Superior temporal gyrus (tissue), 1 donor: ENCODE data around the gene SLC6A12.

Source experiments
- DNase-seq: peaks from one replicate; pipeline ENCODE4 v3.0.0-alpha.2; 2016; ENCODE audit errors: extremely low spot score

Gene SLC6A12

DNA sequence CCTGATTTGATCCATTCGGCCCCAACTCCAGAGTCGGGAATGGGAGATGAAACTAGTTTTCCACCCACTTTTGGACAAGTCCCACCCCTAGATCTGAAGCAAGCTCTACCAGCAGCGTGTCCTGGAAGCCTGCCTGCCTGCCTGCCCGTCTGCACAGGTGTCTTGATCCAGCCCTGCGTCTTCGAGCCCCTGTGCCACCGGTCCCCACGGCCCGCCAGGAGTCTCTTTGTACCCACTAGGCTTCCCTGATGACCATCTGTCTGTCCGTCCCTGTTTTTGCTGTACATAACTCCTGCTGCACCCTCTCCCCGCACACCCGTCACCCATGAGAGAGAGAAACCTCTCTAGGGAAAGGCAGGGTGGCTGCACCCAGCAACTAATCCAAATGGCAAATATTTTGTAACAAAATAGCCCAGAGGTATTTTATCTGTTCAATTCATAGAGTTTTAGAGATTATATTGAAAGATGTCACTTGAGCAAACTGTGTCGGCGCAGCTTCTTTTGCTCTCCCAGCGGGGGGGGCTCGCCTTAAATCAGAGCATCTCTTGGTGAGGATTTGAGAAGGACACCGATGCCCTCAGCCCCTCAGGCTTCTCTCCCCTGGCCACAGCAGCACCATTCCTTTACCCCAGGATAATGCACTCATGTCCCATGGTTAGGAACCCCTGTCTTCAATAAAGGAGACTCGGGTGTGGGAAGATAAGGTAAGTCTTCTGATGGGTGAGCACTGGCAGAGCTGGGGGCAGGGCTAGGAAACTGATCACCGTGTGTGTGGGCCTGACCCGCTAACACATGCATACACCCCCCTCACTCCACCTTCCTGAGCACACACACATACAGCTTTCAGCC lies 35.8 kb downstream of the SLC6A12 start:
- DNase-seq, result no peak

DNA sequence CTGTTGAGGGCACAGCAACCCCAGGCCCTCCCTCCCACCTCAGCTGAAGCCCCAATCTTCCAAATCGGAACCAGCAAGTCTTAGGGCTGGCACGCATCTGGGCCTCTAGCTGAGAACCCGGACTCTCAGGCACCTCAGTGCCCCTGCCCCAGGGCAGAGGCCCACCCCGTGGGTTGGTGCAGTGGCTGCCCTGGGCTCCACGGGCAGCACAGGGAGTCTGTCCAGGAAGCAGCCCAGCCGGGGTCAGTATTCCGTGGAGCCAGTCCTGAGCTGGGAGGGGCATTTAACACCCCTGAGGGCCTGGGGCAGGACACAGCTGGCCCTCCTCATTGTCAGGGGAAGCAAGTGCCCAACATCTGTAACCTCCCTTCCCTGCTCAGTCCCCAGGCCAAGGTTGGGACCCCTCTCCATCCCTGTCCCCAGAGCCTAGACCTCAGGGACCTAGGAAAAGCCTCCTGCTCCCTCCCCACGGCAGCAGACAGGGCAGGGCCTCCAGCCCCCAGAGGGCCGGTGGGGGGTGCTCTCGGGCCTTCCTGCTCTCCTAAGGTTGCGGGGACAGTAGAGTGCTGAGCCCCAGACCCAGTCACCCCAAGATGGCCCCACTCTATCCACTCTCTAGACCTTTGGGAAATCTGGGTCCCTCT lies 36.5 kb downstream of the SLC6A12 start:
- DNase-seq, result no peak

DNA sequence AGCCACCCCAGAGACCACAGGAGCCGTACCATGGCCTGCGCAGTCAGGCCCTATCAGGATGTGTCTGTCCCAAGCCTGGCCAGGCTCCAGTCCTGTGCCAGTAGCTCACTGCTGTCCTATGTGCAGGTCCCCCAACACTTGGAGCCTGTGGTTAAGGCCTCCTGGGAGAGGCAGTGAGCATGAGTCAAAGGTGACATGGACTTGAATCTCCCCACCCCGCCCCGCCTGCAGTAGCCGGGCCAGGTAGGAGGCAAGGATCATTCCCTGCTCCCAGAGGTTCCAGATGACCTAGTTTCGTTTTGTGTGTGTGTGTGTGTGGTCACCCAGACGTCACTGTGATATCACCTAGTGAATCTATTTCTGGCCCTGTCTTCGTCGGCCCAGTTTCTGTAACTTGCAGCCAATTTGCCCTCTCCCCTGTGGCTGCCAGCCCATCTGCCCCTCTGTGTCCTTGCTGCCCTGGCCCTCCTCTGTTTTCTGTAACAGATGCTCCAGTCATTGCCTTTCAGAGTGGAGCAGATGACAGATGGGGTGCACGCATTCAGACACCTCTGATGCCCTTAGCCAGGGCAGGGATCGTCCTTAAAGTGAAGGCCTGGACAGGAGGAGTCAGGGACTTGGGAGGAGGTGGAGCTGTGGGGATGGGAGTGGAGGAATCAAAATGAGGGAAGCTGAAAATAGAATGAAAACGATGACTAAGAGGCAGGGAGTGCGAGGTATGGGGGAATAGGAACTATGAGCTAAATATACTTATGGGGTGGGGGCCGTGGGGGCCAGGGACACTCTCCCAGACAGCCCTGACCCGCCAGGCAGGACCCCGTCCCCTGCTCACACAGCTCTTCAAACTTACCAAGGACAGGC lies 37.4 kb downstream of the SLC6A12 start:
- no peak for DNase-seq

DNA sequence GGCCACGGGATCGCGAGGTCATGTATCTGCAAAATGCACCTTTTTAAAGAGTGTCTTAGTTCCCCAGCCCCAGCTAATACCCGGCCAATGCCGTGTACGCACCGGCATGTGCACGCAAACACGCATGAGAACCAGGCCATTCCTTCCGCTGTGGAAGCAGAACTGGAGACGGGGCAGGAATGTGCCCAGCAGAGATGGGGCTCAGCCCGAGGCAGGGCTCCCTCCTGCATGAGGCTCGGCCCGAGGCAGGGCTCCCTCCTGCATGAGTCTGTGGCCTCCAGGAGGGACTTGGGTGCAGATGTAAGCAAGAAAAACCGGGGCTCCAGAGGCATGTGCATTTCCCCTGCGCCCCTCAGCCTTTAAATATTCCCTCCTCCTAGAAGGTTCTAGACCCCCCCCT lies 38.2 kb downstream of the SLC6A12 start:
- DNase-seq, result no peak

DNA sequence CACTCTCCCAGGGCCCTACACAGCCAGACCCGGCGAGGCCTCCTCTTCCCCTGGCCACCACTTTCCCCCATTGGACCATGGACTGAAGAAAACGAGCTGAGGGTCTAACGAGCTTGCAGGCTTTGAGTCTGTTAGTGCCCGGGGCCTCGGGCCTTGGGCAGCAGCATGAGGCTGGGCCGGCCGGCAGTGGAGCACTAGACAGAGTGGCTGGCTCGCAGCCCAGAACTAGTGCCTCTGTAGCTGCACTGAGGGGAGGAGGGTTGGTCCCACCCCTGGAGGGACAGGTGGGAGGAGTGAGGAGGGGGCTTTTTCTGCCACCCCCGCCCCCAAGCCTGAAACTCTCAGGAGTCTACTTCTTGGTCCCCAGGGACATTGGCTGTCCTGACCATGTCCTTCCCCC lies 38.7 kb downstream of the SLC6A12 start:
- no peak for DNase-seq

DNA sequence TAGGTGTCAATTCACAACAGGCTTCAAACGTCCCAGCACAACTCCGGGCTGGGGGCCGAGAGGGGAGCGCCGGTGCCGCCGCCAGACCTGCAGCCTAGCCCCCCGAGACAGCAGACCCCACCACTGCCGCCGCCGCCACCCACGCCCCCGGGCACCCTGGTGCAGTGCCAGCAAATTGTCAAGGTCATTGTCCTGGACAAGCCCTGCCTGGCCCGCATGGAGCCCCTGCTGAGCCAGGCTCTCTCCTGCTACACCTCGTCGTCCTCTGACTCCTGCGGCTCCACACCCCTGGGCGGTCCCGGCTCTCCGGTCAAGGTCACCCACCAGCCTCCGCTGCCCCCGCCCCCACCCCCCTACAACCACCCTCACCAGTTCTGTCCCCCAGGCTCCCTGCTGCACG lies 39.4 kb downstream of the SLC6A12 start:
- no peak for DNase-seq

DNA sequence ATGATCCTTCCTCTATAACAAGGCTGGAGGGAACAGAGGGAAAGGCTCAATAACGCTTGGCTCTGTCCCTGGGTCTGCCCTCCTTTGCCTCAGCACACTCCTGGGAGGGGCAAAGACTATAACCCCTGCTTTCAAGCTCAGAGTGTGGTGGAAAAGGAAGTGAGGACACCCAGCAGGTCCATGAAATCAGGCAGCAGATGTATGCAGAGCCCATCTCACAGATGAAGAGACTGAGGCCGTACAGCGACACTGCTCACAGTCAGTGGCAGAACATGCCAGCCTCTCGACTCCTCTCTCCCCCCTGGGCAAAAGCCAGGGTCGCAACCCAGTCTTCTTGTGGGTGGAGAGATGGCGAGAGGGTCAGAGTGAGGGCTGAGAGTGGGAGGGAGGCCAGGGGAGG lies 39.8 kb downstream of the SLC6A12 start:
- DNase-seq, result no peak

DNA sequence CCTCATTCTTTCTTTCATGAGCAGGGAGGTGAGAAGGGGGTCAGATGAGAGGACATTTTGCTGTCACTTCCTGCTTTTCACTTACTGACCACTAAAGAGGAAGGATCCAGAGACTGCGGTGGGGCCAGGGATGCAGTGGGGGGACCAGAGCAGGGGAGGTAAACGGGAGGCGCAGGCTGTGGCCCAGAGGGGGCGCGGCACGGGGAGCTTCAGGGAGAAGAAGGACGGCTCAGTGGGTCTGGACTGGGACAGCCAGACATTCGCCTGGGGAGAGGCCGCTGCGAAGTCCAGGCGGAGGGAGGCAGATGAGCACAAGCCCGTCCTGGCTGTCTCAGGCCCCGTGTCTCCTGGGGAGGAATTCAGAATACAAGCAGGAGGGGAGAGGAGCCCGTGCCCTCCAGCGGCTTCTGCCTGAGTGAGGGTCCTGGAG lies 41.2 kb downstream of the SLC6A12 start:
- DNase-seq, result no peak

DNA sequence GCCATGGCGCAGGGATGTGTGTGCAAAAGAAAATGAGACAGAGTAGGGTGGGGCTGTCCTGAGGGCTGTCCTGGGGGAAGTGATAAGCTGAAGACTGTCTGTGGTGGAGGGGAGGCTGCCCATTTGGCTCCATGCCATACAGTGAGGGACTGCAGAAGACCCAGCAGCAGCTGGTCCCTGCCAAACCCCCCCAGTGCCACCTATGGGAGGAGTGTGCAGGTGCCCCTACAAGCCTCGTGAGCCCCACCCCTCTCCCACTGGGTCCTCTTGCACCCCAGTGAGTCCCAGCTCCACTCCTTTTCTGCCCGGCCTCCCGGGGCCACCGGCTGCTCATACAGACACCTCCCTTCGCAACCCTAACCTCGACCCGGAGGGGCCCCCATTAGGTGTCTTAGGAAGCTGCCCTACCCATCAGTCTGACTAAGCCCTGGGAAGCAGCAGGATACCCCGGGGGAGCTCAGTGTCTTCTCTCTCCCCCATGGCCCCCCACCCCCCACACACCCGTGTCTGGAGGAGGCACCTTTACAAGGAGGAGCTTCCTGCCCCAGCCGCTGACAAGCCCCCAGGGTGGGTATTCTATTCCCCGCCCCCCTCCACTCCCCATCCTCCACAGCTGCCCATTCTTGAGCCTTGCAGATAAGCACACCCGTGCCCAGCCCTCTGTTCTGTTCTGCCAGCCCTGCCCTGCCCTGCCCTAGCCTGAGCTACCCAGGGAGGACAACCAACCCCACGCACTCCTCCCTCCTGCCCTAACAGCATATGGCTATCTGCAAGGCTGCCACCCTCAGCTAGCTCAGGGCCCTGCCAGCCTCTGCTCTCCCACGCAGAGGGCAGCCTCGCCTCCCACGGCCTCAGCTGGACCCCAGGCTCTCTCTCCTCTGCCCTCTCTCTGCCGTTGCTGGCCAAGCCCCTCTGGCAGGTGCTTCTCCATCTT lies 41.9 kb downstream of the SLC6A12 start:
- DNase-seq, result no peak

DNA sequence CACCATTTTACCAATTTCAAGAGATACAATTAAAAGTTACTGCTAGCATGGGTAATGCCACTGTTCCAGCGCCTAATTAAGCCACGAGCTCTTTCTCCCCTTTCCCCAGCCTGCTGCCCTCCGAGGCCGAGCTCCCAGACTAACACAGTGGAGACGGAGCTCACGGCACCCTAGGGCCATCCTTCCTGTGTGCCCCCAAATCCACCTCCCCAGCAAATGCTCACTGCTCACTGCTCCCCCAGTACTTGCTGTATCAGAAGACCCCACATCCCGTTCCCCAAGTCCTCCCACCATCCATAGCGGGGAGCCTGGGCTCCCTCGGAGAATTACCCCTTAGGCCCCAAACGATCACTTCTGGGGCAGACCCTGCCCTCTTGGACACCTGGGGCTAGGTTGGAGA lies 42.7 kb downstream of the SLC6A12 start:
- no peak for DNase-seq

DNA sequence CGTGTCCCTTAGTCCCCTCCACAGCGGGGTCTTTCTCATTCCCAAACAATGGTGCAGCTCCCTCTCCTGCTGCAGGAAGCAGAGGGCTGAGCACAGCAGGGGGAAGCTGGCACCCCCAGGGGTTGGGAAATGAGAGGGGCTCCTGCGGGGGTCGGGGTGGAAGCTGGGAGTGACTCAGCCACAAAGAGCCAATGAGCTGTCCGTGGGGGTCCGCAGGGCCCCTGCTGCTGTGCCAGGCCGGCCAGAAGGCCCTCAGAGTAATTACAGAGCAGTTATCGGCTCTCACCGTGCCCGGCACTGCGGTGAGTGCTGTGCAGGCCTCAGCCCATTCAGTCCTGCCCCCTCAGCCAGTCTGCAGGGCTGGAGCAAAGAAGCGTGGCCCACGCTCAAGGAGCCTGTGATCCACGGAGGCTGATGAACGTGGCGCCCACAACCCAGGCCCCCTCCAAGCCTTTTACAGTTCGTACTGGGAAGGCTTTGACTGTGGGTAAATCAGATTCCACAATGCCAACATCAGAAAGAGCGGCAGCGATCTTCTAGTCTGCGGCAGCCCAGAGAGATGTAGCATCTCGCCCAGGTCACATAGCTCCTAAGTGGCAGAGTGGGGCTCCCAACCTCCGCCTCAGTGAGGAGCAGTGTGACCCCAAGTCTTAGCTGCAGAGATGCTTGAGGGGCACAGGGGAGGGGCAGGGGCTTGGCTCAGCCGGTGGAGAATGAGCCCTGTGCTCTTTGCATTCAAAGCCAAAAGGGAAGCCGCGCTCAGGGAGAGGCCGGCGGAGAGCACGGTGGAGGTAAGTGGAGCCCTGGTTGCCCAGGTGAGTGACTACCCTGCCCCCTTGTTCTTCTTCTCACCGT lies 43.4 kb downstream of the SLC6A12 start:
- DNase-seq, result no peak

DNA sequence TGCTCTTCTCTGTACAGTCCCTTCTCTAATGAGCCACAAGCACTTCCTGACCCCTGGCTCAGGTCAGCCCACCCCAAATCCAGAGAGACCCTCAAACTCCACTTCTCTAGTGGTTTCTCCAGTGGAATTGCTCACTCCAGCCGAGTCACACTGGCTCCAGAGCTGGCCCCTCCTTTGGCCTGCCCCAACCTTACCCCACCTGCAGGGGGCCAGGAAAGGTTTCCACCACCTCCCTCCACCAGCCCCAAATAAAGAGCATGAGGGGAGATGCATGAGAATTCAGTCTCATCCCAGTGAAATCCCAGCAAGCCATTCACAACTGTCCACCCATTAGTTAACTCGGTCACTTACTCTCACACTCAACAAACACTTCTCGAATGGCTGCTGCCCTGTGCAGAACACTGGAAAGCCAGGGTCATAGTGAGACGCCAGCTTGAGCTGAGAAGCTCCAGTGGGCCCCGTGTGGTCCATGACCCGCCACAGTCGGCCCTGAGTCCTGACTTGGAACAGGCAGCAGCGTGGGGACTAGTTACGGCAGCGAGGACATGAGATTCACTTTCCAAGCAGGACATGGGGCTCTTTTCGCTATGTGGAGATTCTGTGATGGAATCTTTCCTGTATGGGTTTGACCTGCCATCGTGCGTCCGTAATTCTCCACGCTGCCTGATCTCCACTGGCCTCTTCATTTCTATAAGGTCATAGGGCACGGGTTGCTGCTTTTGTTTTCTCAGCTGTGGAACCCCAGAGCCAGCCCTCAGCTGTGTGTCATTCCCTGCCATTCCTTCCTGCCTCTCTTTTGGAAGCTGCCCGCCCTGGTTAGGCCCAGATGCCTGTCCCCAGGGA lies 44.2 kb downstream of the SLC6A12 start:
- no peak for DNase-seq

DNA sequence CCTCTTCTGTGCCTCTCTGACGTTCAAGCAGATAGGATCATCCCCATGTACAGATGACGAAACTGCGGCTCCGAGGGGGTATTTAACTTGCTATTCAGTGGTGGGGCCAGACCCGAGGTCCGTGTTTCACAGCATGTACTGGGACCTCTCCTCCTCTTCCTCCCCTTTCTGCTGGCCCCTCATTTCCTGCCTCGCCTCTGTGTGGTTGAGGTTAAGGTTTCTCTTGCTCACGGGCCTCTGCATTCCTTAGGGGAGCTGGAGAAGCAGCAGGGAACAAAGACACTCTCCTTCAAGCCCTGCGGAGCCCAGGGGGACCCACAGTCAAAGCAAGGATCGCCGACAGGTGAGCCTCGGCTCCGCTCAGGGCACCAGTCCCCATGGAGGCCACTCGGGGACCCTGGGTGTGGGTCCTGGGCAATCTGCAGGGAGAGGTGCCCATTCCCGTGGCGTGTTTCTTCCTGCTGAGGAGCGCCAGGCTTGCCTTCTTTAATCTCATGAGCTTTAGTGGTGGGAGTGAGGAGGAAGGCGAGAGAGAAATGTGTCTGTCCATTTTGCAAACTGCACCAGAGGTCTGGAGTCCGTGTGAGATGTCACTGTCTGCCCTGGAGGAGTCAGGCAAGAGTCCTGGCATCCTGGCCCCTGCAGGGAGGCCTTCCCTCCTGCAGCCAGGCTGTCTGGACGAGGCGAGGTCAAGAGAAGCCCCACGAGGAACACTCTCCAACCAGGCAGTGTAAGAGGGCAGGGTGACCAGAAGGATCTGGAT lies 45.0 kb downstream of the SLC6A12 start:
- no peak for DNase-seq

DNA sequence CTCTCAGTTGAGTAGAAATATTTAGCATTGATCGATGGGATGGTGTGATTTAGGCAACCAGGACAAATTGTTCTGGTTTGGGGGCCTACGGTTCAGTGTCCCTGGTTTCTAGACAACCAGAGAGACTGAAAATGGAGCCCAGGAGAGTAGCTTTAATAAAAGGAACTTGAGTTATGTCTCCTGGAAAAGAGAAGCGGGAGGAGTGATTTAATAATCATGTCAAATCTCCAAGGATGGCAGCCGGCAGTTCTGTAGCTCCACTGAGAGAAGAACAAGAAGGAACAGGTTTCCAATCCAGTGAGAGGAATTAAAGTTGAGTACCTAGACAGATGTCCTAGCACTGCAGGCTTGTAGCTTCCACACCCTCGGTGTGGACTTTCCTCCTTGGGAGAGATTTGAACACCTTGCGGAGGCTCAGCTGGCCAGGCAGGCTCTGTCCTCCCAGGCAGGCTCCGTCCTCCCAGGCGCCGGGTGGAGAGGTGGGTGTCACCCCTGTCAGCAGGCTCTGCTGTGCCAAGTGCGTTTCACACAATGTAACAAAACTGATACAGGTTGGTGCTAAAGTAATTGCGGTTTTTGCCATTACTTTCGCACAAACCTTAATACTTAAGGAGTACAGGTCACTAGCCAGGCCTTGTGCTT lies 45.9 kb downstream of the SLC6A12 start:
- no peak for DNase-seq

DNA sequence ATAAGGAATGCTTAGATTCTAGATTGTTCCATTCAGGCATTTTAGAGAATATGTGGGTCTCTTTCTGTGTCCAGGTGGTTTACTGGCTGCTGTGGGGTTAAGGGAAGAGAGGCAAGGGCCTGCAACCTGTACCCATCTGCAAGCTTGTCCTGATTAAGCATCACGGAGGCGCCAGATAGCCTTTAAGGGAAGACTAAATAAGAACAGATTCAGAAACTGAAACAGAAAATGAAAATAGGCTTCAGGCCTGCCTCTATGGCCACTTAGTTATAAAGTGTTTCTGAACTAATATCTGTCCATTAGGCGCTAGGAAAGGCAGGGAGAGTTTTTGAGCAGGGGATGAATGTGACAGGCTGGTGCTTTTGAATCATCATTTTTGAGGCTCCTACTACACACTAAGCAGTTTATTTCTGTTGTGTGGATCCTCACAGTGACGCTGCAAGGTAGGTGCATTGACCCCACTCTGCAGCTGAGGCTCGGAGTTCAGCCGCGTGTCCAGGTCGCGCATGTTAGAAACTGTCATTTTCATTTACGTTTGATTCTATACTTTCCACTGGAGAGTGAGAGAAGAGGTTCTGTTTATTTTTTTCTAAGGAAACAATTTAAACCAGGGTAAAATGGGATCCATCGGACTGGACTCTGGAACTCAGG lies 47.4 kb downstream of the SLC6A12 start:
- no peak for DNase-seq

DNA sequence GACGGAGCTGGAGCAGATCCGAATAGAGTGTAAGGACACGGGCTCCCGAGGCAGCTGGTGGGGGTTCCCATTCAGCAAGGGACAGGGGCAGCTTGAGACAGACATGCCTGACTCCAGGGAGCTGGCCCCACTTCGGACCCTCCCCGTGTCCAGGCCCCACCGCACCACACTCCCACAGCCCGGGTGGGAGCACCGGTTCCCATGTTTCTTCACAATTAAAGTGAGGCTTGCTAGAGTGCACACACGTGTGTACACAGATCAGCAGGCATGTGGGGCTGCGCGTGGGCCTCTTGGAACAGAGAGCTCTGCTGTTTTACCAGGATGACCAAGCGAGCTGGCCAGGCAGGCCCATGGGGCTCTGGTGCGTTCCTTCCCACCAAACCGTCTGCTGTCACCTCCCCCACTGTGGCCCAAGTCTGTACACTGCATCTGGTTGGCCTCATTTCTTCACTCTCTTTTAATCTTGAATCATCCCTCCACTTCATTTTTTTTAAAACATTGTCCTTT lies 48.0 kb downstream of the SLC6A12 start:
- DNase-seq, result no peak

DNA sequence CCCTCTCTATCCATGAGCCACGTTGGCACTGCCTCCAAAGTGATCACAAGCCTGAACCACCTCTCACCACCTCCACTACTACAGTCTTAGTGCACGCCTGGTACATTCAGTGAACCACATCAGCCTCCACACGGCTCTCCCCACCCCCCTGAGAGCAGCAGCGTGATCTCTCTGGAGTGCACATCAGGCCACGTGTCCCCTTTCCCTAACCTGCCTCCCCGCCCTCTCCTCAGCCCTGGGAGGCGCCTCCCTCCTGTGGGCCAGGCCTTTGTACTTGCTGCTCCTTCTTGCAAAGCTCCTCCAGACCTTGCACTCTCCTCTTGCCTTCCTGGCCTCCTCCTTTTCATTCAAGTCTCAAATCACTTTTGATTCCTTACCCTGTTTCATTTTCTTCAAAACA lies 49.8 kb downstream of the SLC6A12 start:
- DNase-seq, result no peak
